Measurements from ENCODE around the gene PANK1.

PANK1 gene

DNA sequence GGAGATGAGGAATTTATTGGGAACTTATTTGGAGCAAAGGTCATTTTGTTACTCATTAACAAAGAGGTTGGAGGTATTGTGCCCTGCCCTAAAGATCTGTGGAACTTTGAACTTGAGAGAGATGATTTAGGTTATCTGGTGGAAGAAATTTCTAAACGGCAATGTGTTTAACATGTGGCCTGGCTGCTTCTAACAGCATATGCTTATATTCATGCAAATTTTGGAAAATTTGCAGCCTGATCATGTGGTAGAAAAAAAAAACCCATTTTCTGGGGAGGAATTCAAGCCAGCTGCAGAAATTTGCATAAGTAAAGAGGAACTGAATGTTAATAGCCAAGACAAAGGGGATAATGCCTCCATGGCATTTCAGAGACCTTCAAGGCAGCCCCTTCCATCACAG lies 10.7 kb upstream of the PANK1 start:
- TF ChIP-seq, protein P1, sequence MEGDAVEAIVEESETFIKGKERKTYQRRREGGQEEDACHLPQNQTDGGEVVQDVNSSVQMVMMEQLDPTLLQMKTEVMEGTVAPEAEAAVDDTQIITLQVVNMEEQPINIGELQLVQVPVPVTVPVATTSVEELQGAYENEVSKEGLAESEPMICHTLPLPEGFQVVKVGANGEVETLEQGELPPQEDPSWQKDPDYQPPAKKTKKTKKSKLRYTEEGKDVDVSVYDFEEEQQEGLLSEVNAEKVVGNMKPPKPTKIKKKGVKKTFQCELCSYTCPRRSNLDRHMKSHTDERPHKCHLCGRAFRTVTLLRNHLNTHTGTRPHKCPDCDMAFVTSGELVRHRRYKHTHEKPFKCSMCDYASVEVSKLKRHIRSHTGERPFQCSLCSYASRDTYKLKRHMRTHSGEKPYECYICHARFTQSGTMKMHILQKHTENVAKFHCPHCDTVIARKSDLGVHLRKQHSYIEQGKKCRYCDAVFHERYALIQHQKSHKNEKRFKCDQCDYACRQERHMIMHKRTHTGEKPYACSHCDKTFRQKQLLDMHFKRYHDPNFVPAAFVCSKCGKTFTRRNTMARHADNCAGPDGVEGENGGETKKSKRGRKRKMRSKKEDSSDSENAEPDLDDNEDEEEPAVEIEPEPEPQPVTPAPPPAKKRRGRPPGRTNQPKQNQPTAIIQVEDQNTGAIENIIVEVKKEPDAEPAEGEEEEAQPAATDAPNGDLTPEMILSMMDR (IDR thresholded peaks at IDR 0.05; ENCODE audit: low read depth, low read length, missing control alignments): no peak
- no peak overlapping the region for H3K4me3 ChIP-seq (replicated peaks; ENCODE audit: low read depth, low read length)
- no peak for DNase-seq (ENCODE audit: extremely low read depth, low read depth)

- no peak for DNase-seq (ENCODE audit: extremely low read depth, low read depth)
- TF ChIP-seq, protein P1 (IDR thresholded peaks at IDR 0.05; ENCODE audit: low read depth, low read length, missing control alignments): no peak
- no peak overlapping the region for H3K4me3 ChIP-seq (replicated peaks; ENCODE audit: low read depth, low read length)
Observed at GRCh38 chr10:89653410-89653869, 8.4 kb upstream of the PANK1 start.

- no peak overlapping the region for H3K4me3 ChIP-seq (replicated peaks; ENCODE audit: low read depth, low read length)
- TF ChIP-seq, protein P1 (IDR thresholded peaks at IDR 0.05; ENCODE audit: low read depth, low read length, missing control alignments): no peak
- DNase-seq (ENCODE audit: extremely low read depth, low read depth): no peak
Observed at GRCh38 chr10:89652806-89653370, 7.8 kb upstream of the PANK1 start.

GRCh38 chr10:89651916-89652573 lies 7.0 kb upstream of the PANK1 start:
- DNase-seq (ENCODE audit: extremely low read depth, low read depth): no peak
- TF ChIP-seq, protein P1 (IDR thresholded peaks at IDR 0.05; ENCODE audit: low read depth, low read length, missing control alignments): no peak
- no peak overlapping the region for H3K4me3 ChIP-seq (replicated peaks; ENCODE audit: low read depth, low read length)

DNA sequence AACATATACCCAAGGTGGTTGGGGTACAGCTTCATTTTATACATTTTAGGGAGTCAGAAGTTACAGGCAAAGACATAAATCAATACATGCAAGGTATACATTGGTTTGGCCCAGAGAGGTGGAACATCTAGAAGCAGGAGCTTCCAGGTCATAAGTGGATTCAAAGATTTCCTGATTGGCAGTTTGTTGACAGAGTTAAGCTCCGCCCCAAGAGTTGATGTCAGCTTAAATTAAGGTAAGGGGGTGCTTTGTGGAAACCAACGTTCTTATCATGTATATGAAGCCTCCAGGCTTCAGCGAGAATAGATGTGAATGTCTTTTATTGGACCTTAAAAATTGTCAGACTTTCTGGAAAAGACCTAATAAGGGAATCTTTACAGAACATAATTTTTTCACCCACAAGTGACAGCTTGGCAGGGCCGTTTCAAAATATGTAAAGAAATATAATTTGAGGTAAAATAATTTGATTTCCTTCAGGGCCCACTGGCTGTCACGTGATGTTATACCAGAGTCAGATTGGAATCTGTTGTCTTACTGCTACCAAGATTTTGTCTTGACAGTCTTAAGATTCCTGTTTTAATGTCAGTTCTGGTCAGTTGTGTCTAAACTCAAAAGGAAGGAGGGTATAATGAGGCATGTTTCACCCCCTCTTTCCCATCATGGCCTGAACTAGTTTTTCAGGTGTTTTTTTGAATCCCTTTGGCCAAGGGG lies 6.3 kb upstream of the PANK1 start:
- DNase-seq (ENCODE audit: extremely low read depth, low read depth): no peak
- TF ChIP-seq, protein P1 (IDR thresholded peaks at IDR 0.05; ENCODE audit: low read depth, low read length, missing control alignments): no peak
- H3K4me3 ChIP-seq (replicated peaks; ENCODE audit: low read depth, low read length): no peak overlapping the region

DNA sequence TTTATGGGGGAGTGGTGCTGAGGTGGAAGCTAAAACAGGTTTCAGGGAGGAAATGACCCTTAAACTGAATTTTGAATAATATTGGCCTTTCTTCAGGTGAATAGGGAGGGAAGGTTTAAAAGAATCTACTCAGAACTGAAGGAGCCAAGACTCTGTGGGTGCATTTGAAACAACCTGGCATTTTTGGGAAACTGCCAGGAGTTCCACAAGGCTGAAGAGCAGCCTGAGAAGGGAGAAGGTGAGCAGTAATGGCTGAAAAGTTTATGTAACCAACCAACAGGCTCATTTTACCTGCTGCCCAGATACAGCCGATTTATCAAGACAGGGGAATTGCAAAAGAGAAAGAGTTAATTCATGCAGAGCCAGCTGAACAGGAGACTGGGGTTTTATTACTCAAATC lies 4.0 kb upstream of the PANK1 start:
- TF ChIP-seq, protein P1 (IDR thresholded peaks at IDR 0.05; ENCODE audit: low read depth, low read length, missing control alignments): no peak
- no peak for DNase-seq (ENCODE audit: extremely low read depth, low read depth)

More for the DNA sequence above, 4.0 kb upstream of the PANK1 start:
- H3K4me3 ChIP-seq (replicated peaks; ENCODE audit: low read depth, low read length): no peak overlapping the region
